Measurements from ENCODE around the gene LRMDA.

GRCh38 chr10:76236356-76236755, 804.9 kb downstream of the LRMDA start:
- TF ChIP-seq CTCF (IDR thresholded peaks at IDR 0.05; ENCODE audit: low read depth, low read length) (no peak), EZH2phosphoT487 (IDR thresholded peaks at IDR 0.05; ENCODE audit: low read depth) (no peak)

Measured in OCI-LY3 (cell line).